Activated naive CD8-positive, alpha-beta T cell treated with anti-CD3 and anti-CD28 coated beads for 36 hours (primary cell): Measurements from ENCODE around the gene ZNF578. TPM values are rescaled to one million over a fixed set of nuclear protein-coding genes. Genes with fewer than 3 reads are reported as not detected.
"Not testable (repeated sequence)": the region's sequence is repeated elsewhere in the genome, so short reads cannot be mapped to it uniquely, and the experiment has no call there.

Experiments used
- DNase-seq: peaks from one replicate; pipeline ENCODE4 v3.0.0; 2021
- H3K27ac Mint-ChIP-seq: one replicate; pipeline ENCODE4 v1.8.0; 2022; ENCODE audit warnings: mild to moderate bottlenecking, moderate library complexity, mixed read lengths
- H3K27me3 Mint-ChIP-seq: one replicate; pipeline ENCODE4 v1.8.0; 2022; ENCODE audit warnings: mild to moderate bottlenecking, mixed read lengths
- H3K36me3 Mint-ChIP-seq: one replicate; pipeline ENCODE4 v1.8.0; 2021; ENCODE audit warnings: mild to moderate bottlenecking, mixed read lengths
- H3K4me1 Mint-ChIP-seq: one replicate; pipeline ENCODE4 v1.8.0; 2021; ENCODE audit warnings: mixed read lengths
- H3K4me3 Mint-ChIP-seq: one replicate; pipeline ENCODE4 v1.8.0; 2022; ENCODE audit warnings: mild to moderate bottlenecking, moderate library complexity, mixed read lengths
- H3K9me3 Mint-ChIP-seq: one replicate; pipeline ENCODE4 v1.8.0; 2022; ENCODE audit warnings: mixed read lengths
- total RNA-seq, 2 experiments: library from RNA; stranded (reverse); gene quantifications; one replicate each; pipeline ENCODE4 v1.2.3, GENCODE V29; 2021

ZNF578 gene
- total RNA-seq, 2 experiments from 2014 or later = 0.93 to 1.1 TPM

- peaks cover 50% of the 10 kb centered on the region for H3K36me3 Mint-ChIP-seq
- peaks cover 43% of the 10 kb centered on the region for H3K9me3 Mint-ChIP-seq
- H3K4me1 Mint-ChIP-seq = no peaks in the 10 kb centered on the region
- H3K27ac Mint-ChIP-seq = no peak overlapping the region
- DNase-seq = peak; percentile 10
- no peak overlapping the region for H3K4me3 Mint-ChIP-seq
- peaks cover 6% of the 10 kb centered on the region for H3K27me3 Mint-ChIP-seq
These were observed 39.0 kb downstream of the ZNF578 start for GRCh38 chr19:52492201-52492993.

GRCh38 chr19:52492994-52493470 lies 39.7 kb downstream of the ZNF578 start:
- Mint-ChIP-seq H3K27ac (no peak overlapping the region), H3K27me3 (peaks cover 6% of the 10 kb centered on the region), H3K9me3 (peaks cover 48% of the 10 kb centered on the region), H3K4me1 (no peaks in the 10 kb centered on the region), H3K36me3 (peaks cover 56% of the 10 kb centered on the region), H3K4me3 (no peak overlapping the region)
- no peak for DNase-seq

DNA sequence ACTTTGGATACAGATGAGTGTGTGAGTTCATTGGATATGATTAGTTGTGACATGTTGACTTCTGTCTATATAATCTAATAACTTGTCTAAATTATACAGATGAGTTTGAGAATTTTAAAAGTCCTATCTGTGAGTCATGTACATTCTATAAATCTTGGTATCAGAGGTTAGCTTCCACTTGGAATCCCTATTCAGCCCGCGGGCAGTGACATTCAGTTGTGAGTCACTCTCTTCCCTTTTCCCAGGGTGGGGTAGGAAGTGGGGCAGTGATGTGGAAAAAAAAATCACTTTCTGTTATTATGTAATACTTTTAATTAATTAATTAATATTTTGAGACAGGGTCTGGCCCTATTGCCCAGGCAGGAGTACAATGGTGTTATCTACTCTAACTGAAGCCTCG lies 41.2 kb downstream of the ZNF578 start:
- Mint-ChIP-seq H3K4me1 (no peaks in the 10 kb centered on the region), H3K36me3 (peaks cover 65% of the 10 kb centered on the region), H3K9me3 (peaks cover 52% of the 10 kb centered on the region), H3K27me3 (peaks cover 6% of the 10 kb centered on the region), H3K4me3 (no peak overlapping the region), H3K27ac (no peak overlapping the region)
- DNase-seq = no peak

- no peak overlapping the region for H3K4me3 Mint-ChIP-seq
- peaks cover under 1% of the 10 kb centered on the region for H3K27me3 Mint-ChIP-seq
- no peak for DNase-seq
- no peaks in the 10 kb centered on the region for H3K4me1 Mint-ChIP-seq
- H3K36me3 Mint-ChIP-seq = peaks cover 79% of the 10 kb centered on the region
- H3K9me3 Mint-ChIP-seq = peaks cover 54% of the 10 kb centered on the region
- H3K27ac Mint-ChIP-seq = no peak overlapping the region
These were observed 45.2 kb downstream of the ZNF578 start for GRCh38 chr19:52498571-52498970.

- Mint-ChIP-seq H3K36me3 (peaks cover 82% of the 10 kb centered on the region), H3K9me3 (peaks cover 56% of the 10 kb centered on the region)
- DNase-seq, H3K4me3 Mint-ChIP-seq, H3K27ac Mint-ChIP-seq, H3K27me3 Mint-ChIP-seq, H3K4me1 Mint-ChIP-seq: not testable (repeated sequence)
These were observed 47.1 kb downstream of the ZNF578 start for GRCh38 chr19:52500474-52500873.

GRCh38 chr19:52500991-52501390 lies 47.6 kb downstream of the ZNF578 start:
- H3K4me1 Mint-ChIP-seq, H3K4me3 Mint-ChIP-seq, DNase-seq, H3K27ac Mint-ChIP-seq, H3K27me3 Mint-ChIP-seq: not testable (repeated sequence)
- Mint-ChIP-seq H3K36me3 (peaks cover 82% of the 10 kb centered on the region), H3K9me3 (peaks cover 53% of the 10 kb centered on the region)

GRCh38 chr19:52507266-52507665 lies 53.9 kb downstream of the ZNF578 start:
- peaks cover 80% of the 10 kb centered on the region for H3K36me3 Mint-ChIP-seq
- no peaks in the 10 kb centered on the region for H3K4me1 Mint-ChIP-seq
- no peak for DNase-seq
- no peak overlapping the region for H3K4me3 Mint-ChIP-seq
- H3K27ac Mint-ChIP-seq = no peak overlapping the region
- peaks cover 44% of the 10 kb centered on the region for H3K9me3 Mint-ChIP-seq
- H3K27me3 Mint-ChIP-seq = no peaks in the 10 kb centered on the region

DNA sequence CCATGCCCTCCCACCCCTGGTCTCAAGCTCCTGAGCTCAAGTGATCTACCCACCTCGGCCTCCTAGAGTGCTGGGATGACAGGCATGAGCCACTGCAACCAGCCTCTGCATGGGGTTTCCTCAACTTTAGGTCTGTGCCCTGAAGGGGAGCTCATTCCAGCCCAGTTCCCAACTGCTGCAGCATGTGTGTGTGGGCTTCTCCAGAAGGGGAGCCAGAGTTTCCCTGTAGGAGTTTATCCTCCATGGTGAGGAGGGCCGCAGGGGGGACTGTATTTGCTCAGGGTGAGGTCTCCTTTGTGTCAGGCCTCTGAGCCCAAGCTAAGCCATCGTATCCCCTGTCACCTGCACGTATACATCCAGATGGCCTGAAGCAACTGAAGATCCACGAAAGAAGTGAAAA lies 62.8 kb downstream of the ZNF578 start:
- no peak overlapping the region for H3K4me3 Mint-ChIP-seq
- no peaks in the 10 kb centered on the region for H3K4me1 Mint-ChIP-seq
- H3K36me3 Mint-ChIP-seq = peaks cover 40% of the 10 kb centered on the region
- H3K9me3 Mint-ChIP-seq = peaks cover 63% of the 10 kb centered on the region
- DNase-seq = no peak
- H3K27me3 Mint-ChIP-seq = no peaks in the 10 kb centered on the region
- no peak overlapping the region for H3K27ac Mint-ChIP-seq

DNA sequence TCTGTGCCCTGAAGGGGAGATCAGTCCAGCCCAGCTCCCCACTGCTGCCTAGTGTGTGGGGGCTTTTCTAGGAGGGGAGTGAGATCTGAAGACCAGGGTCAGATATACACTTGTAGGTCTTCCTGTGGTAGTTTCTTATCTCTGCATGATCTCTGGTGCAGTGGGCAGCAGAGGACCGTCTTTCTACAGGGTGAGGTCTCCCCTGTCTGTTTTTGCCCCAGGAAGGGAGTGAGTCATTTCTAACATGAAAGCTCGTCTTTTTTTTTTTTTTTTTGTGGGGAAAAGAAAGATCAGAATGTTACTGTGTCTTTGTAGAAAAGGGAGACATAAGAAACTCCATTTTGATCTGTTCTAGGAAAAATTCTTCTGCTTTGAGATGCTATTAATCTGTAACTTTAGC lies 65.3 kb downstream of the ZNF578 start:
- H3K9me3 Mint-ChIP-seq = peaks cover 53% of the 10 kb centered on the region
- H3K27me3 Mint-ChIP-seq = no peaks in the 10 kb centered on the region
- H3K27ac Mint-ChIP-seq = no peak overlapping the region
- no peak for DNase-seq
- H3K36me3 Mint-ChIP-seq = peaks cover 28% of the 10 kb centered on the region
- H3K4me1 Mint-ChIP-seq = no peaks in the 10 kb centered on the region
- H3K4me3 Mint-ChIP-seq = no peak overlapping the region

GRCh38 chr19:52519175-52519574 lies 65.8 kb downstream of the ZNF578 start:
- not testable (repeated sequence) for H3K4me3 Mint-ChIP-seq, H3K27me3 Mint-ChIP-seq, DNase-seq, H3K27ac Mint-ChIP-seq, H3K4me1 Mint-ChIP-seq
- Mint-ChIP-seq H3K9me3 (peaks cover 50% of the 10 kb centered on the region), H3K36me3 (peaks cover 25% of the 10 kb centered on the region)

GRCh38 chr19:52520013-52520412 lies 66.7 kb downstream of the ZNF578 start:
- Mint-ChIP-seq H3K27ac (no peak overlapping the region), H3K27me3 (no peaks in the 10 kb centered on the region), H3K36me3 (peaks cover 23% of the 10 kb centered on the region), H3K4me3 (no peak overlapping the region), H3K9me3 (peaks cover 48% of the 10 kb centered on the region), H3K4me1 (no peaks in the 10 kb centered on the region)
- no peak for DNase-seq

GRCh38 chr19:52522551-52522950 lies 69.2 kb downstream of the ZNF578 start:
- H3K9me3 Mint-ChIP-seq = peaks cover 32% of the 10 kb centered on the region
- peaks cover 10% of the 10 kb centered on the region for H3K36me3 Mint-ChIP-seq
- peaks cover 5% of the 10 kb centered on the region for H3K4me1 Mint-ChIP-seq
- no peak overlapping the region for H3K4me3 Mint-ChIP-seq
- no peaks in the 10 kb centered on the region for H3K27me3 Mint-ChIP-seq
- no peak overlapping the region for H3K27ac Mint-ChIP-seq
- no peak for DNase-seq

DNA sequence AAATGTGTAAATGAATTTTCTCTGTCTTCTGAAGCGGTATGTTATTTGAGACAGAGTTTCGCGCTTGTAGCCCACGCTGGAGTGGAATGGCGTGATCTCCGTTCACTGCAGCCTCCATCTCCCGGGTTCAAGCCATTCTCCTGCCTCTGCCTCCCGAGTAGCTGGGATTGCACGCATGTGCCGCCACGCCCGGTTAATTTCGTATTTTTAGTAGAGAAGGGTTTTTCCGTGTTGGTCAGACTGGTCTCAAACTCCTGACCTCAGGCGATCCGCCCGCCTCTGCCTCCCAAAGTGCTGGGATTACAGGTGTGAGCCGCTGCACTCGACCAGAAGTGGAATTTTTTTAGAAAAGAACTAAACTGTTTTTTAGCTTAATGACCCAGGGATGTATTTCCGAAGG lies 70.7 kb downstream of the ZNF578 start:
- H3K36me3 Mint-ChIP-seq = peaks cover 20% of the 10 kb centered on the region
- peaks cover 15% of the 10 kb centered on the region for H3K4me1 Mint-ChIP-seq
- no peak overlapping the region for H3K4me3 Mint-ChIP-seq
- peaks cover 30% of the 10 kb centered on the region for H3K9me3 Mint-ChIP-seq
- DNase-seq = no peak
- no peak overlapping the region for H3K27ac Mint-ChIP-seq
- no peaks in the 10 kb centered on the region for H3K27me3 Mint-ChIP-seq

DNA sequence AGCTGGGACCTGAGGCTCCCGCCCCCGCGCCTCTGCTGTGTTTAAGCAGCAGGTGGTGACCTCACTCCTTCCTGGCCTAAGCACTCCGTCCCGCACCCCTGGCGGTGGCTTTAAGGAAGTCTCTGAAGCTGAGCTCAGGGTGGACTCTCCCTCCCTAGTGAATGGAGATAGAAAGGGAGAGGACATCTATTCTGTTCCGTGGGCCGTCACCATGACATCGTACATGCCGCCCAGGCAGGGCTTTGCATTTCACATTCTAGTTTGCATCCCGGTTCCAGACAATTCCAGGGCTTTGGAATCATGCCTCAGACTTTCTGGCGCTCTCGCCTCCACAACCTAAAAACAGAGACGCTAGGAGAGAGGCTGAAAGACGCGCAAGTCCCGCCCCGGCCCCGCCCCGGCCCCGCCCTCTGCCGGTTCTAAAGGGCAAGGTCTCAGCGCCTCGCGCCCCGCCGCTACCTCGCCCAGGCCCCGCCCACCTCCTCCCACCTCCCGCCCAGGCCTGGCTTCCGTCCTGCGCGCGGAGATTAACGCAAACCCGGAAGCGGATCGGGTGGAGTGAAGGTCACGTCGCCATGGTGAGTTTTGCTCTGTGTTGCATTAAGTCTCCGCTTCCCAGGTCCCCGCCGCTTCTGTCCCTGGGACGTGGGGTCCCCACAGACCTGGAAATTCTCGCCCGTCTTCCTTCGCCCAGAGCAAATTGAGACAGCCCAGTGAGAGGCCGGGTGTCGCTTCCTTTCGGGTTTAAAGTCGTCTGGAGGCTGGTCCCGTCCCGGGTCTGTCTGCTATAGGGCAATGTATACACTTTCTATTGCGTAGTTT lies 74.0 kb downstream of the ZNF578 start, which contains the start of gene ZNF808:
TSS of gene ZNF808 (plus strand) at position 535 of the 822 bp plus-strand sequence. CDS start 15,617 bp downstream, outside the sequence.
- H3K4me3 Mint-ChIP-seq = peak within 1 kb of the TSS; percentile 99
- peaks cover 12% of the 10 kb centered on the region for H3K9me3 Mint-ChIP-seq
- H3K4me1 Mint-ChIP-seq = peaks cover 24% of the 10 kb centered on the region
- H3K36me3 Mint-ChIP-seq = peaks cover 38% of the 10 kb centered on the region
- H3K27me3 Mint-ChIP-seq = no peaks in the 10 kb centered on the region
- DNase-seq = peak; percentile 91
- peak within 1 kb of the TSS; percentile 98 for H3K27ac Mint-ChIP-seq

- no peak for DNase-seq
- Mint-ChIP-seq H3K36me3 (peaks cover 39% of the 10 kb centered on the region), H3K9me3 (peaks cover 8% of the 10 kb centered on the region), H3K27ac (peak overlapping the region; percentile 98), H3K27me3 (no peaks in the 10 kb centered on the region), H3K4me3 (peak overlapping the region; percentile 99), H3K4me1 (peaks cover 24% of the 10 kb centered on the region)
These were observed 74.6 kb downstream of the ZNF578 start for GRCh38 chr19:52527956-52528351.
